Cardiac muscle cell (in vitro differentiated cells and primary cell): ENCODE results near the gene P3H1. TPM values are rescaled to one million over a fixed set of nuclear protein-coding genes. Genes with fewer than 3 reads are reported as not detected.
"Not testable (repeated sequence)": the region's sequence is repeated elsewhere in the genome, so short reads cannot be mapped to it uniquely, and the experiment has no call there.

ENCODE experiments used
- DNase-seq, 2 donors: peaks; one replicate each; pipeline versions ENCODE4 v3.0.0 to v3.0.0-alpha.2; 2010 to 2017; ENCODE audit warnings: low read depth in 1 of 2, low spot score in 1 of 2
- H3K27ac ChIP-seq: fragments of 200-600 bp; sonication (generic); 2 replicates; pipeline ENCODE4 v1.5.1; 2016
- H3K27me3 ChIP-seq: fragments of 200-600 bp; sonication (generic); 2 replicates; pipeline ENCODE4 v1.6.0; 2016; ENCODE audit warnings: control low read depth
- H3K36me3 ChIP-seq: fragments of 200-600 bp; sonication (generic); 2 replicates; pipeline ENCODE4 v1.5.1; 2016; ENCODE audit warnings: control low read depth
- H3K4me1 ChIP-seq: fragments of 200-600 bp; sonication (generic); 2 replicates; pipeline ENCODE4 v1.8.1; 2017; ENCODE audit warnings: low read depth, mild to moderate bottlenecking, mixed run types
- H3K4me3 ChIP-seq: fragments of 200-600 bp; sonication (generic); 2 replicates; pipeline ENCODE4 v1.5.1; 2016; ENCODE audit warnings: mild to moderate bottlenecking
- H3K9me3 ChIP-seq: fragments of 200-600 bp; sonication (generic); 2 replicates; pipeline ENCODE4 v1.5.1; 2017; ENCODE audit warnings: low read depth, mild to moderate bottlenecking, control low read depth
- CTCF ChIP-seq: IDR thresholded peaks from 2 replicates; pipeline ENCODE4 v1.5.1; 2012; ENCODE audit warnings: low read depth, mild to moderate bottlenecking, low read length
- polyA plus RNA-seq: library from polyadenylated mRNA; unstranded; fragments of >200 nt; fragmentation: Nextera tagmentation; extraction: Ambion mirVana; gene quantifications from 2 replicates; pipeline ENCODE4 v1.2.1, GENCODE V29; 2016
- total RNA-seq: library from RNA; depleted of rRNA; stranded (reverse); fragments of >200 nt; gene quantifications from 2 replicates; pipeline ENCODE4 v1.2.3, GENCODE V29; 2016

The P3H1 gene
- total and polyA plus RNA-seq, 2 experiments from 2014 or later, result 56.1 to 65.4 TPM

GRCh38 chr1:42723511-42723910, 43.3 kb downstream of the P3H1 start:
- H3K36me3 ChIP-seq, result no peaks in the 10 kb centered on the region
- peak in 1 of 2 donors; percentile 6 for DNase-seq
- H3K9me3 ChIP-seq, result no peaks in the 10 kb centered on the region
- H3K4me3 ChIP-seq, result no peak overlapping the region
- no peaks in the 10 kb centered on the region for H3K4me1 ChIP-seq
- H3K27ac ChIP-seq, result no peak overlapping the region
- no peak for TF ChIP-seq CTCF
- H3K27me3 ChIP-seq, result no peaks in the 10 kb centered on the region

GRCh38 chr1:42722403-42722802, 44.4 kb downstream of the P3H1 start:
- H3K4me1 ChIP-seq, H3K9me3 ChIP-seq, H3K4me3 ChIP-seq, H3K27me3 ChIP-seq, DNase-seq, H3K36me3 ChIP-seq, H3K27ac ChIP-seq: not testable (repeated sequence)

- no peak for TF ChIP-seq CTCF
- H3K36me3 ChIP-seq, result no peaks in the 10 kb centered on the region
- no peaks in the 10 kb centered on the region for H3K27me3 ChIP-seq
- DNase-seq, result no peak
- H3K27ac ChIP-seq, result no peak overlapping the region
- no peak overlapping the region for H3K4me3 ChIP-seq
- H3K4me1 ChIP-seq, result no peaks in the 10 kb centered on the region
- H3K9me3 ChIP-seq, result no peaks in the 10 kb centered on the region
Measured at GRCh38 chr1:42721926-42722325, 44.9 kb downstream of the P3H1 start.

- no peak overlapping the region for H3K27ac ChIP-seq
- no peak for TF ChIP-seq CTCF
- no peaks in the 10 kb centered on the region for H3K27me3 ChIP-seq
- H3K9me3 ChIP-seq, result no peaks in the 10 kb centered on the region
- H3K4me3 ChIP-seq, result no peak overlapping the region
- H3K36me3 ChIP-seq, result no peaks in the 10 kb centered on the region
- no peak for DNase-seq
- H3K4me1 ChIP-seq, result no peaks in the 10 kb centered on the region
Measured at GRCh38 chr1:42720868-42721267, 46.0 kb downstream of the P3H1 start.

- H3K27me3 ChIP-seq, DNase-seq, H3K4me3 ChIP-seq, H3K36me3 ChIP-seq, H3K27ac ChIP-seq, H3K9me3 ChIP-seq, H3K4me1 ChIP-seq: not testable (repeated sequence)
Measured at GRCh38 chr1:42714441-42714840, 52.4 kb downstream of the P3H1 start.

GRCh38 chr1:42713293-42713692, 53.5 kb downstream of the P3H1 start:
- Histone ChIP-seq H3K27me3 (no peaks in the 10 kb centered on the region), H3K9me3 (no peaks in the 10 kb centered on the region), H3K4me3 (no peak overlapping the region), H3K4me1 (no peaks in the 10 kb centered on the region), H3K36me3 (peaks cover 4% of the 10 kb centered on the region), H3K27ac (no peak overlapping the region)
- no peak for TF ChIP-seq CTCF
- DNase-seq, result no peak

- not testable (repeated sequence) for H3K27me3 ChIP-seq, H3K36me3 ChIP-seq, H3K4me3 ChIP-seq, H3K4me1 ChIP-seq, H3K9me3 ChIP-seq, DNase-seq, H3K27ac ChIP-seq
Measured at GRCh38 chr1:42712808-42713207, 54.0 kb downstream of the P3H1 start.
